ENCODE measurements around the gene EPHA10. TPM values are rescaled to one million over a fixed set of nuclear protein-coding genes. Genes with fewer than 3 reads are reported as not detected.

The EPHA10 gene
- total RNA-seq, 1 donor from 2014 or later: not detected

GRCh38 chr1:37723390-37724078, 41.4 kb downstream of the EPHA10 start:
- Histone ChIP-seq H3K36me3 (ENCODE audit: control insufficient read depth in 3 of 3, insufficient read depth in 3 of 3, low read length in 3 of 3) (no peaks in the 10 kb centered on the region), H3K9me3 (ENCODE audit: control insufficient read depth in 3 of 3, low read length in 3 of 3) (no peaks in the 10 kb centered on the region), H3K4me3 (ENCODE audit: low read length in 3 of 3) (no peak overlapping the region), H3K27ac (ENCODE audit: low read depth, low read length) (no peak overlapping the region), H3K4me1 (ENCODE audit: control insufficient read depth in 3 of 3, insufficient read depth in 3 of 3, low read length in 3 of 3) (no peaks in the 10 kb centered on the region), H3K9ac (ENCODE audit: low read depth in 1 of 3, low read length in 3 of 3) (no peak overlapping the region), H3K27me3 (ENCODE audit: control insufficient read depth in 3 of 3, insufficient read depth in 3 of 3, low read length in 3 of 3) (peaks cover 14 to 40% (median 28%) of the 10 kb centered on the region in 3 donors)

GRCh38 chr1:37723072-37723389, 41.9 kb downstream of the EPHA10 start:
- no peaks in the 10 kb centered on the region for H3K9me3 ChIP-seq (ENCODE audit: control insufficient read depth in 3 of 3, low read length in 3 of 3)
- H3K4me1 ChIP-seq (ENCODE audit: control insufficient read depth in 3 of 3, insufficient read depth in 3 of 3, low read length in 3 of 3): no peaks in the 10 kb centered on the region
- peaks cover 9 to 38% (median 27%) of the 10 kb centered on the region in 3 donors for H3K27me3 ChIP-seq (ENCODE audit: control insufficient read depth in 3 of 3, insufficient read depth in 3 of 3, low read length in 3 of 3)
- no peak overlapping the region for H3K4me3 ChIP-seq (ENCODE audit: low read length in 3 of 3)
- H3K27ac ChIP-seq (ENCODE audit: low read depth, low read length): no peak overlapping the region
- no peak overlapping the region for H3K9ac ChIP-seq (ENCODE audit: low read depth in 1 of 3, low read length in 3 of 3)
- no peaks in the 10 kb centered on the region for H3K36me3 ChIP-seq (ENCODE audit: control insufficient read depth in 3 of 3, insufficient read depth in 3 of 3, low read length in 3 of 3)

GRCh38 chr1:37722181-37723071, 42.5 kb downstream of the EPHA10 start:
- H3K27ac ChIP-seq (ENCODE audit: low read depth, low read length): no peak overlapping the region

DNA sequence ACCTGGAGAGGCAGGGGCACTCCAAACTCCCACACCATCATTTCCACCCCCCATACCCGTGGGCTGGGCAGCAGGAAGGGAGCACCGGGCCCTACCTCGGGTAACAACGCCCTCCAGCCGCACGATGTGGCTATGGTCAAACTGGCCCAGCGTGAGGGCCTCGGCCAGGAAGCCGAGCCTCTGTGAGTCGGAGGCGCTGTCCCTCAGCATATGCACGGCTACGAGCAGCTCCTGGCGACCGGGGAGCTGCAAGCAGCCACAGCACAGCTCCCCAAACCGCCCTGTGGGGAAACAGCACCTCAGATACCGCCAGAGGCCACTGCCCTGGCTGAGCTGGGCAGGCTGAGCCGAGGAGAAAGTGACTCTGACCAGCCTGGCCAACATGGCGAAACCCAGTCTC, 43.4 kb downstream of the EPHA10 start:
- no peaks in the 10 kb centered on the region for H3K36me3 ChIP-seq (ENCODE audit: control insufficient read depth in 3 of 3, insufficient read depth in 3 of 3, low read length in 3 of 3)
- no peak overlapping the region for H3K27ac ChIP-seq (ENCODE audit: low read depth, low read length)
- no peaks in the 10 kb centered on the region for H3K4me1 ChIP-seq (ENCODE audit: control insufficient read depth in 3 of 3, insufficient read depth in 3 of 3, low read length in 3 of 3)
- peaks cover 9 to 30% (median 19%) of the 10 kb centered on the region in 3 donors for H3K27me3 ChIP-seq (ENCODE audit: control insufficient read depth in 3 of 3, insufficient read depth in 3 of 3, low read length in 3 of 3)
- H3K9ac ChIP-seq (ENCODE audit: low read depth in 1 of 3, low read length in 3 of 3): no peak overlapping the region
- H3K4me3 ChIP-seq (ENCODE audit: low read length in 3 of 3): no peak overlapping the region
- H3K9me3 ChIP-seq (ENCODE audit: control insufficient read depth in 3 of 3, low read length in 3 of 3): no peaks in the 10 kb centered on the region

More at GRCh38 chr1:37722181-37723071, 42.5 kb downstream of the EPHA10 start:
- Histone ChIP-seq H3K27me3 (ENCODE audit: control insufficient read depth in 3 of 3, insufficient read depth in 3 of 3, low read length in 3 of 3) (peaks cover 9 to 38% (median 27%) of the 10 kb centered on the region in 3 donors), H3K9me3 (ENCODE audit: control insufficient read depth in 3 of 3, low read length in 3 of 3) (no peaks in the 10 kb centered on the region), H3K36me3 (ENCODE audit: control insufficient read depth in 3 of 3, insufficient read depth in 3 of 3, low read length in 3 of 3) (no peaks in the 10 kb centered on the region), H3K9ac (ENCODE audit: low read depth in 1 of 3, low read length in 3 of 3) (no peak overlapping the region), H3K4me3 (ENCODE audit: low read length in 3 of 3) (no peak overlapping the region), H3K4me1 (ENCODE audit: control insufficient read depth in 3 of 3, insufficient read depth in 3 of 3, low read length in 3 of 3) (no peaks in the 10 kb centered on the region)

DNA sequence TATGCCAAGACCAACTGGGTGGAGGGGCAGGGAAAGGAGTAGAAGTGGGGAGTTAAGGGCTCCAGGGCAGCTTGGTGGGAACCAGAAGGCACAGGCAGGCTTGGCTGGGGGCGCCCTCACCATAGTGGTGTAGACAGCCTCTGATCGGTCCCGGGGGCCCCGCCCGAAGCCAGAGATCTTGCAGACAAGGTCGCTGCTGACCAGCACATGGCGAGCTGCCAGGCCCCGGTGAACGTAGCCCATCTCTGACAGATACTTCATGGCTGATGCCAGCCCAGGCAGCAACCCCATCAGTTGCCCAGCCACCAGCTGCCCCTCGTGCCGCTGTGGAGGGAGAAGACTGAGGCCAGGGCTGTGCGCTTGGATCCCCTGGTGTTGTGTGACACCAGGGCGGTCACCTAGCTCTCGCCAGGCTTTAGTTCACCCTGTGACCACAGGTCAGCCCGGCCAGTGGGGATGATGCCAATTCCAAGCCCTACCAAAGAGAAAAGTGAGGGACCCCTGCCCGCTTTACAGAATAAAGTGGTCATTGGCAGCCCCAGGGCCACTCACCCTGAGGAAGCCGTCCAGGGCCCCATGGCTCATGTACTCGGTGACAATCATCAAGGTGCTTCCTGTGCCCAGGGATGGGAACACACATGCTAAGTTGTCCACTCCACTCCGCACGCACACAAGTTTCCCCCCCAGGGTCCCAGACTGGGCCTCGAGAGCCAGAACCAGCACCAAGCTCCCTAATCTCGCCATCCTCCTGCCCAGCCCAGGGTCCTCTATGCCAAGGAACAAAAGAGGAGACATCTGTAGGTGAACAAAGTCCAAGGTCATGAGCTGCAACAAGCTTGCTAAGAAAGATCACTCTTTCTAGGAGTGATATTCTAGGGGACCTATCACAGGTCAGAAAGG, 44.4 kb downstream of the EPHA10 start:
- Histone ChIP-seq H3K27ac (ENCODE audit: low read depth, low read length) (no peak overlapping the region), H3K9me3 (ENCODE audit: control insufficient read depth in 3 of 3, low read length in 3 of 3) (no peaks in the 10 kb centered on the region), H3K4me3 (ENCODE audit: low read length in 3 of 3) (no peak overlapping the region), H3K36me3 (ENCODE audit: control insufficient read depth in 3 of 3, insufficient read depth in 3 of 3, low read length in 3 of 3) (no peaks in the 10 kb centered on the region), H3K9ac (ENCODE audit: low read depth in 1 of 3, low read length in 3 of 3) (no peak overlapping the region), H3K4me1 (ENCODE audit: control insufficient read depth in 3 of 3, insufficient read depth in 3 of 3, low read length in 3 of 3) (peaks cover 0 to 2% (median 2%) of the 10 kb centered on the region in 3 donors), H3K27me3 (ENCODE audit: control insufficient read depth in 3 of 3, insufficient read depth in 3 of 3, low read length in 3 of 3) (peaks cover 1 to 19% (median 10%) of the 10 kb centered on the region in 3 donors)

DNA sequence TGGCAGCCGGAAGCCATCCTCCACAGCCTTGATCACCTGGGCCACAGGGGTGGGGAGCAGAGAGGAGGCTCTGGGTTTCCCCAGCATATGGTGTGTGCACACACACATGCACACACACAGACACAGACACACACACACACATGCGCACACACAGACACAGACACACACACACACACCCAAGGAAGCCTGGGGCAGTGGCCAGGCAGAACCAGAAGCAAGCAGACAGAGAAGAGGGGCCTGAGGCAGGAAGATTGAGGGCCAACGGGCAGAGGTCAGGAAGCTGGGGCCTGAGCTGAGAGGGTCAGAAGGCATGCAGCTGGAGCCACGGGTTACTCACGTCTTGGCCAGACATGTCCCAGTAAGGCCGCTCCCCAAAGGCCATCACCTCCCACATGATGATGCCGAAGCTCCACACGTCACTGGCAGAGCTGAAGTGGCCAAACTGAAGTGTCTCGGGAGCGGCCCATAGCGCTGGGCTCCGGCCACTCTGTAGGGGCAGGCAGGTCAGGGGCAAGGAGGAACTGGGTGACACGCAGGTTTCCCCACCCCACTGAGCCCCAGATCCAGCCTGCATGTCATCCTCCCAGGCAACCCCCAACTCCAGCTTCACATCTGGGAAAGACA, 45.2 kb downstream of the EPHA10 start:
- no peaks in the 10 kb centered on the region for H3K36me3 ChIP-seq (ENCODE audit: control insufficient read depth in 3 of 3, insufficient read depth in 3 of 3, low read length in 3 of 3)
- no peak overlapping the region for H3K9ac ChIP-seq (ENCODE audit: low read depth in 1 of 3, low read length in 3 of 3)
- H3K4me3 ChIP-seq (ENCODE audit: low read length in 3 of 3): no peak overlapping the region
- no peaks in the 10 kb centered on the region for H3K9me3 ChIP-seq (ENCODE audit: control insufficient read depth in 3 of 3, low read length in 3 of 3)
- H3K27ac ChIP-seq (ENCODE audit: low read depth, low read length): no peak overlapping the region
- peaks cover 3 to 10% (median 10%) of the 10 kb centered on the region in 3 donors for H3K4me1 ChIP-seq (ENCODE audit: control insufficient read depth in 3 of 3, insufficient read depth in 3 of 3, low read length in 3 of 3)
- H3K27me3 ChIP-seq (ENCODE audit: control insufficient read depth in 3 of 3, insufficient read depth in 3 of 3, low read length in 3 of 3): peaks cover 0 to 14% (median 4%) of the 10 kb centered on the region in 3 donors

DNA sequence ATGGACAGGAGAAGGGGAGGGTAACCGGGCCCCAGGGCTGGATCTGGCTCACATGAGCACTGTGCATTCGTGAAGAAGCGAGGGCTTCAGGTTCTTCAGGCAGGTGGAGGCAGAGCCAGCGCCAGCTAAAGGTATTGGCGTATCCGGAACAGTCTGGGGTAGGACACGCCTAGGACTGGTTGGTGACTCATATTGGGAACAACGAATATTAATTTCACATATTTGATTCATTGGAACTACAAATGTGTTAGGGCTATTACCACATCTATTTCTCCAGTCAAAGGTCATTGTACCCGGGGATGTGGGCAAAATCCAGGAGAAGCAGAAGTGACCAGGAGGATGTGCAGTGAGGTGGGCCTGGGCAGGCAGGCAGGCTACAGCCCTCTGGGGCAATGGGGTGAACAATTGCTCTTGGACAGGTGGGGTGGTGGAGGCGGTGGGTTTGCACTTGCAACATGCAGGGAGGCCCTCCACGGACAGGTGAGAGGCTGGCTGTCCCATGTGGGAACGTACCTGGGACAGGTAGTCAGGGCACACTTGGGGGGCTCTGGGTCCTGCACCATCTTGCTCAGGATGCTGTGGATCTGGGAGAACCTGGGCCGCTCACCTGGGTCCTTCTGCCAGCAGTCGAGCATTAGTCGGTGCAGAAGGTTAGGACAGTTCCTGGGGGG, 45.9 kb downstream of the EPHA10 start:
- Histone ChIP-seq H3K27ac (ENCODE audit: low read depth, low read length) (no peak overlapping the region), H3K36me3 (ENCODE audit: control insufficient read depth in 3 of 3, insufficient read depth in 3 of 3, low read length in 3 of 3) (no peaks in the 10 kb centered on the region), H3K27me3 (ENCODE audit: control insufficient read depth in 3 of 3, insufficient read depth in 3 of 3, low read length in 3 of 3) (peaks cover 0 to 13% (median 4%) of the 10 kb centered on the region in 3 donors), H3K9me3 (ENCODE audit: control insufficient read depth in 3 of 3, low read length in 3 of 3) (no peaks in the 10 kb centered on the region), H3K9ac (ENCODE audit: low read depth in 1 of 3, low read length in 3 of 3) (no peak overlapping the region), H3K4me3 (ENCODE audit: low read length in 3 of 3) (no peak overlapping the region), H3K4me1 (ENCODE audit: control insufficient read depth in 3 of 3, insufficient read depth in 3 of 3, low read length in 3 of 3) (peaks cover 6 to 16% (median 16%) of the 10 kb centered on the region in 3 donors)

DNA sequence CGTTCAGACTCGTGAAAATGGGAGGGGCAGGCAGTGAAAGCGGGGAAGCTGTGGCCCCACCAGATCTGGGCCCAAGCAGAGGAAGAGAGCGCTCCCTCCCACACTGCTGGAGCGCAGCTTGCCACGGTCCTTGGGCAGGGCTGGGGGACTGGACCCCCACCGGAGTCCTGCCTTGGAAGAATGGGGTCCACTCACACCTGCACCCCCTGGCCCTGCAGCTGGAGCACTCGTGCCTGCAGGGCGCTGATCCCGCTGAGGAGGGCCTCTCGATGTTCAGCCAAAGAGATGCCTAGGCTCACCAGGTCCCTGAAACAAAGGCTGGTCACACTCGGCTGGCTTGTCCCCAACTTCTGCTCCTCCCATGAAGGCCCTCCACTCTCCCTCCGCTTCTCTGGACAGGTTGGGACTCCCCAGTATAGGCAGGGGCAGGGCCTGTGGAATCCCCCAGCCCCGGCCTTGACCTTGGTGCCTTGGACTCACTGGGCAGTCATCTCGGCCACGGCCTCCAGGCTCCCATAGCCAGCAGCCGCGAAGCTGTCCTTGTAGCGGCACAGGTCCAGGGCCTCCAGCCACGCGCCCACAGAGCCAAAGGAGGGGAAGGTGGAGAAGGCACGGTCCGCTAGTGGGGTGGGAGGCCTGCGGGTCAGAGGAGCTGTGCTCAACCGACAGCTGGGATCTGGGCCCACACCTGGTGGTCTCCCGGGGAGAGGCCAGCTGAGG, 46.6 kb downstream of the EPHA10 start:
- Histone ChIP-seq H3K27ac (ENCODE audit: low read depth, low read length) (no peak overlapping the region), H3K36me3 (ENCODE audit: control insufficient read depth in 3 of 3, insufficient read depth in 3 of 3, low read length in 3 of 3) (no peaks in the 10 kb centered on the region), H3K4me3 (ENCODE audit: low read length in 3 of 3) (no peak overlapping the region), H3K4me1 (ENCODE audit: control insufficient read depth in 3 of 3, insufficient read depth in 3 of 3, low read length in 3 of 3) (peaks cover 6 to 18% (median 18%) of the 10 kb centered on the region in 3 donors), H3K27me3 (ENCODE audit: control insufficient read depth in 3 of 3, insufficient read depth in 3 of 3, low read length in 3 of 3) (peaks cover 0 to 13% (median 4%) of the 10 kb centered on the region in 3 donors), H3K9ac (ENCODE audit: low read depth in 1 of 3, low read length in 3 of 3) (no peak overlapping the region), H3K9me3 (ENCODE audit: control insufficient read depth in 3 of 3, low read length in 3 of 3) (no peaks in the 10 kb centered on the region)
